ENCODE data around the gene ZNF202.

DNA sequence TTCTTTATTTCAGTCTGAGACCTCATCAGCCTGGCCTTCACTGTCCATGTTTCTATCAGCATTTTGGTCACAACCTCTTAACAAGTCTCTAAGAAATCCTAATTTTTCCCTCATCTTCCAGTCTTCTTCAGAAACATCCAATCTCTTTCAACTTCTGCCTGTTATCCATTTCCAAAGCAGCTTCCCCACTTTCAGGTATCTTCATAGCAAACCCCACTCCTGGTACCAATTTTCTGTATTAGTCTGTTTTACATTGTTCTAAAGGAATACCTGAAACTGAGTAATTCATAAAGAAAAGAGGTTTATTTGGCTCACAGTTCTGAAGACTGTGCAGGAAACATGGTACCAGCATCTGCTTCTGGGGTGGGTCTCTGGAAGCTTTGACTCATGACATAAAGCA is 21.0 kb upstream of the ZNF202 start:
- TF ChIP-seq, protein P1, sequence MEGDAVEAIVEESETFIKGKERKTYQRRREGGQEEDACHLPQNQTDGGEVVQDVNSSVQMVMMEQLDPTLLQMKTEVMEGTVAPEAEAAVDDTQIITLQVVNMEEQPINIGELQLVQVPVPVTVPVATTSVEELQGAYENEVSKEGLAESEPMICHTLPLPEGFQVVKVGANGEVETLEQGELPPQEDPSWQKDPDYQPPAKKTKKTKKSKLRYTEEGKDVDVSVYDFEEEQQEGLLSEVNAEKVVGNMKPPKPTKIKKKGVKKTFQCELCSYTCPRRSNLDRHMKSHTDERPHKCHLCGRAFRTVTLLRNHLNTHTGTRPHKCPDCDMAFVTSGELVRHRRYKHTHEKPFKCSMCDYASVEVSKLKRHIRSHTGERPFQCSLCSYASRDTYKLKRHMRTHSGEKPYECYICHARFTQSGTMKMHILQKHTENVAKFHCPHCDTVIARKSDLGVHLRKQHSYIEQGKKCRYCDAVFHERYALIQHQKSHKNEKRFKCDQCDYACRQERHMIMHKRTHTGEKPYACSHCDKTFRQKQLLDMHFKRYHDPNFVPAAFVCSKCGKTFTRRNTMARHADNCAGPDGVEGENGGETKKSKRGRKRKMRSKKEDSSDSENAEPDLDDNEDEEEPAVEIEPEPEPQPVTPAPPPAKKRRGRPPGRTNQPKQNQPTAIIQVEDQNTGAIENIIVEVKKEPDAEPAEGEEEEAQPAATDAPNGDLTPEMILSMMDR (IDR thresholded peaks at IDR 0.05) = no peak
- TF ChIP-seq POLR2AphosphoS5 (IDR thresholded peaks at IDR 0.05; ENCODE audit: insufficient read depth in 1 of 2, low read depth in 1 of 2) = no peak

Measured in vagina (tissue), 2 donors.